ENCODE results near the gene AP2A1.

The AP2A1 gene

DNA sequence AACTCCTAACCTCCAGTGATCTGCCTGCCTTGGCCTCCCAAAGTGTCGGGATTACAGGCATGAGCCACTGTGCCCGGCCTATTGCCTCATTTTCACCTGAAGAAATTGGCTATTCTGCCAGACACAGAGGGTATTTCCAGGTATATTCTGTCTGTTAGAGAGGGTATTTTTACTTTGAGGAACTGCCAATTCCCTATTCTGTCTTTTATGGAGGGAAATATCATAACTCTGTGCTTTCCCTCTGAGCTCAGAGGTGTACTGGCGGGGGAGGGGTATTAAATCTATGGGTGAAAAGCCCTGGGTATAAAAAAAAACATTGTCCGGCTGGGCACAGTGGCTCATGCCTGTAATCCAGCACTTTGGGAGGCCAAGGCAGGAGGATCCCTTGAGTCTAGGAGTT lies 28.5 kb upstream of the AP2A1 start:
- ChIA-PET CTCF (no interaction called here), POLR2A (no interaction called here)
- TF ChIP-seq, protein P1, sequence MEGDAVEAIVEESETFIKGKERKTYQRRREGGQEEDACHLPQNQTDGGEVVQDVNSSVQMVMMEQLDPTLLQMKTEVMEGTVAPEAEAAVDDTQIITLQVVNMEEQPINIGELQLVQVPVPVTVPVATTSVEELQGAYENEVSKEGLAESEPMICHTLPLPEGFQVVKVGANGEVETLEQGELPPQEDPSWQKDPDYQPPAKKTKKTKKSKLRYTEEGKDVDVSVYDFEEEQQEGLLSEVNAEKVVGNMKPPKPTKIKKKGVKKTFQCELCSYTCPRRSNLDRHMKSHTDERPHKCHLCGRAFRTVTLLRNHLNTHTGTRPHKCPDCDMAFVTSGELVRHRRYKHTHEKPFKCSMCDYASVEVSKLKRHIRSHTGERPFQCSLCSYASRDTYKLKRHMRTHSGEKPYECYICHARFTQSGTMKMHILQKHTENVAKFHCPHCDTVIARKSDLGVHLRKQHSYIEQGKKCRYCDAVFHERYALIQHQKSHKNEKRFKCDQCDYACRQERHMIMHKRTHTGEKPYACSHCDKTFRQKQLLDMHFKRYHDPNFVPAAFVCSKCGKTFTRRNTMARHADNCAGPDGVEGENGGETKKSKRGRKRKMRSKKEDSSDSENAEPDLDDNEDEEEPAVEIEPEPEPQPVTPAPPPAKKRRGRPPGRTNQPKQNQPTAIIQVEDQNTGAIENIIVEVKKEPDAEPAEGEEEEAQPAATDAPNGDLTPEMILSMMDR (IDR thresholded peaks at IDR 0.05; ENCODE audit: insufficient read depth, low read length, missing control alignments), result no peak
- no peak for DNase-seq (ENCODE audit: low read depth, low spot score)
- no peak overlapping the region for H3K4me3 ChIP-seq (ENCODE audit: low read depth, low read length)

DNA sequence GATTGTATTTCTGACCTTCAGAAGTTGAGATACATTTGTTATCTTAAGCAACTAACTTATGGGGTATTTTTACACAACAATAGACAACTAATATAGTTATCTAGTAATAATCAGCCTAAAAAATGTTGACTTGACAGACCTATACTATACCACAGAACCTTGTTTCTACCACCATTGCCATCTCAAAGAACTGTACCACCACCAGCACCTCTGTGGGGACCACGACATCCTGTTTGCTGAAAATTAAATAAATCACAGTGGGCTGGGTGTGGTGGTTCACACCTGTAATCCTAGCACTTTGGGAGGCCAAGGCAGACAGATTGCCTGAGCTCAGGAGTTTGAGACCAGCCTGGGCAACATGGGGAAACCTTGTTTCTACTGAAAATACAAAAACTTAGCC lies 27.7 kb upstream of the AP2A1 start:
- ChIA-PET POLR2A (no interaction called here), CTCF (no interaction called here)
- H3K4me3 ChIP-seq (ENCODE audit: low read depth, low read length), result no peak overlapping the region
- TF ChIP-seq, protein P1 (IDR thresholded peaks at IDR 0.05; ENCODE audit: insufficient read depth, low read length, missing control alignments), result no peak
- DNase-seq (ENCODE audit: low read depth, low spot score), result no peak

DNA sequence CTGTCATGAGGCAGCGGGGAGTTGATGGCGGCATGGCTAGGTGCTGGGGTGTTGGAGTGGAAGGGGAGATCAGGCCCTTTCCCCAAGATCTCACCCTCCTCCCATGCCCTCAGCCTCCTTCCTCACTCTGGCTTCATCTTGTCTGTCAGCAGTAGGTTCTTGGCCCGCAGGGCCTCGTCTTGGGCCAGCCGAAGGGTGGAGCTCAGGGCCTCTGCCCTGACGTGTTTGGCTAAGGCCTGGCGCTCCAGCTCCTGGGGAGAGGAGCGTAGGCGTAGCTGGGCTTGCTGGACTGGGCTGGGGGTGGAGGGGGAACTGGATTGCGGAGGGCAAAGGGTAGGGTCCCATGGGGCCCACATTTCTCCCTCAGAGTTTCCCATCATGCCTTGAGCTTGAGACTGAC lies 26.9 kb upstream of the AP2A1 start:
- POLR2A ChIA-PET, result no interaction called here
- DNase-seq (ENCODE audit: low read depth, low spot score), result no peak
- CTCF ChIA-PET, result interaction anchor here (0.7 kb wide), 1 partner anchor 10 kb away, joined by 3 read pairs; no protein-coding TSS in a partner anchor

DNA sequence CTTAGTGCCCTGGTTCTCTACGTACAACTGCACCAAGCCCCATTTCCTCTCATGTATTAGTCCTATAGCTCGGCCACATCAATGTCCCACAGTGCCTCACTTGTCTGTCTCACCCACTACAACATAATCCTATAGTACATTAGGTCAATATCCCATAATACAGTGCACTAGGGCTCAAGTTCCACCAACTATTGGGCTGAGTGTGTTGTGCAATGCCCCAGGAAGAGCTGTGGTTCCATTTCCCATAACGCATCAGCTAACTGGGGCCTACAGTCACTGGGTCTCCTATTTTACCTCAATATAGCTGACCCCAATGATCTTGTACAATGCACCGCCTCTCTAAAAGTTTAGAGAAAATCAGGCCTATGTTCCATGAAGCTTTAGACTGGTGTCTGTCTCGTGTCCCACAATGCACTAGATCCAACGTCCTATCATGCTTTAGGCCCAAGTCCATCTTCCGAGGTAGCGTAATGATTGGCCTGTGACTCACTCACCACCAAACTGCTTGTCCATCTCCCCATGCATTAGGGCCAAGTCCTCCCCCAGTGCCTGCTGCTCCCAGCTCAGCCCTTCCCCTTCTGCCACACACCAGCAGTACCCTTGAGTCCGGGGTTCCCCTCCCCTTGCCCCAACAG lies 25.5 kb upstream of the AP2A1 start:
- CTCF ChIA-PET, result interaction anchor here (1.1 kb wide), 1 partner anchor 24 kb away, joined by 3 read pairs; no protein-coding TSS in a partner anchor
- no peak overlapping the region for H3K4me3 ChIP-seq (ENCODE audit: low read depth, low read length)
- POLR2A ChIA-PET, result no interaction called here
- no peak for DNase-seq (ENCODE audit: low read depth, low spot score)
- TF ChIP-seq, protein P1 (IDR thresholded peaks at IDR 0.05; ENCODE audit: insufficient read depth, low read length, missing control alignments), result no peak

More for the DNA sequence above, 26.9 kb upstream of the AP2A1 start:
- H3K4me3 ChIP-seq (ENCODE audit: low read depth, low read length), result no peak overlapping the region
- TF ChIP-seq, protein P1 (IDR thresholded peaks at IDR 0.05; ENCODE audit: insufficient read depth, low read length, missing control alignments), result no peak

DNA sequence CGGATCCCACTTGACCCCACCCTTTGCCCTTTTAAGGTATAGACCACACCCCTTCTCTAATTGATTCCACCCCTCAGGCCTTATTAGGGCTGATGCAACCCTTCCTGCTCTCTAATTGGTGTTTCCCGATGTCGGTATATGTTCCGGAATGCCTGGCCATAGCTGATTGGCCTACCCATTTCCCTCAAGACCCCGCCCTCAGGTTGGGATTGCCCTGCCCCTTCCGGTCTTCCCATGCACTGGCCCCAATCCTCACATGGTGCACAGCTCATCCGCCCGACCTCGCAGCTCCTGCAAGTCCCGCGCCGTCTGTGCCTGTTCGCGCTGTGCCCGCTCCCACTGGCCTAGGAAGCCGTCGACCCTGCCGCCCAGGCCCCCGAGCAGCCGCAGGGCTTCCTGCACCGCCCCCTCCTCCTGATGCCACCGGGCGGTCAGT lies 21.8 kb upstream of the AP2A1 start:
- no peak overlapping the region for H3K4me3 ChIP-seq (ENCODE audit: low read depth, low read length)
- TF ChIP-seq, protein P1 (IDR thresholded peaks at IDR 0.05; ENCODE audit: insufficient read depth, low read length, missing control alignments), result no peak
- DNase-seq (ENCODE audit: low read depth, low spot score), result no peak
- POLR2A ChIA-PET, result no interaction called here
- CTCF ChIA-PET, result no interaction called here

DNA sequence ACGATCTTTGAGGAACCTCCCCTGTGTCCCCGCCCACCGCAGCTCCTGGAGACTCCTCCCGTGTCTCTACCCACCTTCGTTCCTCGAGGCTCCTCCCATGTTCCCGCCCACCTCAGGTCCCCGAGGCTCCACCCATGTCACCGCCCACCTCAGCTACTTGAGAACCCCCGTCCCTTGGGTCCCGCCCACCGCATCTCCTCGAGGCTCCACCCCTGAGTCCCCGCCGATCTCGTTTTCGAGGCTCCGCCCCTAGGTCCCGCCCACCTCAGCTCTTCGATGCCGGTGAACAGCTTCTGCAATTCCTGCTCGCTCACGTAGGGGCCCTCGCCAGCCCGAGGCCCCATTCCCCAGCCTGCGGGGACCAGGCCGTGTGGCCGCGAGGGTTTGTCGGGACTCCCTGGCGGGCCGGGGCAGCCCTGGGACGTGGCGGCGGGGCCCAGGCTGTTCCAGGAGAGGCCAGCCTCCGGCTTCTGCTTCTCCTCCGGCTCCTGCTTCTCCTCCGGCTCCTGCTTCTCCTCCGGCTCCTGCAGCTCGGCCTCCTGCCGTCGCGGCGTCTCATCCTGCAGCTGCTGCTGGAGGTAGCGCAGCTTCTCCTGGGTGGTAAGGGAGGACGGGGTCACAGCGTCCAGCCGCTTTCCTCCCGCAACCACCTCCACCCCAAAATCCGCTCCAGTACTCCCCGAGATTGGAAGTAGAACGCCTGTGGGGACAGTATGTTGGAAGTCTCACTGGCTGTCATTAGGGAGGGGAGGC lies 20.4 kb upstream of the AP2A1 start:
- ChIA-PET CTCF (interaction anchor here (1.1 kb wide), 1 partner anchor 12 kb away, joined by 3 read pairs; no protein-coding TSS in a partner anchor), POLR2A (no interaction called here)
- no peak overlapping the region for H3K4me3 ChIP-seq (ENCODE audit: low read depth, low read length)
- TF ChIP-seq, protein P1 (IDR thresholded peaks at IDR 0.05; ENCODE audit: insufficient read depth, low read length, missing control alignments), result no peak
- DNase-seq (ENCODE audit: low read depth, low spot score), result no peak

All from AG04449 (cell line).